Measurements from ENCODE around the gene VIPR2.

GRCh38 chr7:159061209-159061608 is 83.5 kb downstream of the VIPR2 start:
- TF ChIP-seq CTCF (IDR thresholded peaks at IDR 0.05) (no peak), POLR2A (IDR thresholded peaks at IDR 0.05) (no peak)
